Measurements from ENCODE around the gene ANOS1. TPM values are rescaled to one million over a fixed set of nuclear protein-coding genes. Genes with fewer than 3 reads are reported as not detected.

Gene ANOS1
- total RNA-seq = 0.12 and 0.49 TPM in 2 replicates

GRCh38 chrX:8731559-8732395 is at the start of gene ANOS1:
Gene ANOS1, minus strand, starts transcription at chrX:8732137. Its CDS starts 101 bp downstream, at chrX:8732036.

Other genes starting within 250 kb of the ANOS1 start
- not detected in 2 replicates for gene FAM9A, start 69.2 kb upstream of the ANOS1 start, total RNA-seq

All from hair follicle dermal papilla cell (primary cell).